GM20431 (cell line): Measurements from ENCODE around the gene ITSN2.

Experiments used
- in situ Hi-C: fragments of 300-500 bp; cut with MseI, MboI; formaldehyde crosslinking; loops from one replicate; pipeline ENCODE4 v1.15.0; 2020; ENCODE audit warnings: low sequenced_read_pairs; ENCODE audit not compliant: unreplicated experiment

Gene ITSN2

GRCh38 chr2:24153478-24153877, 206.9 kb downstream of the ITSN2 start:
- in situ Hi-C loops = no loop called here
